H1 (cell line): Measurements from ENCODE around the gene CIAO2A. TPM values are rescaled to one million over a fixed set of nuclear protein-coding genes. Genes with fewer than 3 reads are reported as not detected.

Source experiments
- CTCF ChIA-PET: fragments of 300-600 bp; sonication (Branson Sonifier 250); formaldehyde crosslinking; loops from one replicate; lab custom pipeline; 2021; ENCODE audit not compliant: partially characterized antibody; lab: Charles Lee
- POLR2A ChIA-PET: fragments of 300-600 bp; sonication (Branson Sonifier 250); formaldehyde crosslinking; loops from one replicate; lab custom pipeline; 2021; ENCODE audit warnings: inconsistent platforms; ENCODE audit not compliant: partially characterized antibody; lab: Charles Lee
- DNase-seq, 2 experiments: peaks; one replicate each; pipeline versions ENCODE4 v3.0.0 to v3.0.0-alpha.2; 2010 to 2022; ENCODE audit warnings: low spot score in 2 of 2, low read depth in 1 of 2, mixed read lengths in 1 of 2
- FAIRE-seq: peaks from 2 replicates; lab custom pipeline; 2011; peaks lifted over from hg19 to GRCh38; lab: Jason Lieb, UNC
- H2AFZ ChIP-seq: 2 replicates; pipeline ENCODE4 v1.8.1; 2012; ENCODE audit warnings: low read length, inconsistent platforms
- H2AK5ac ChIP-seq: 2 replicates; pipeline ENCODE4 v1.6.1; 2013; ENCODE audit warnings: low read depth, low read length
- H2BK120ac ChIP-seq: replicated peaks from 2 replicates; pipeline ENCODE3; 2013; ENCODE audit warnings: low read depth, low read length, inconsistent platforms
- H2BK12ac ChIP-seq: 2 replicates; pipeline ENCODE4 v1.6.1; 2013; ENCODE audit warnings: low read depth, low read length
- H2BK15ac ChIP-seq: 2 replicates; pipeline ENCODE4 v1.6.1; 2013; ENCODE audit warnings: low read length
- H2BK20ac ChIP-seq: 2 replicates; pipeline ENCODE4 v1.6.1; 2013; ENCODE audit warnings: low read length
- H2BK5ac ChIP-seq: 2 replicates; pipeline ENCODE4 v1.6.1; 2013; ENCODE audit warnings: low read depth, low read length
- H3K14ac ChIP-seq: 2 replicates; pipeline ENCODE4 v1.6.1; 2013; ENCODE audit warnings: inconsistent platforms; ENCODE audit not compliant: insufficient read length
- H3K18ac ChIP-seq: 2 replicates; pipeline ENCODE4 v1.6.1; 2013; ENCODE audit warnings: low read length; ENCODE audit errors: extremely low read depth
- H3K23ac ChIP-seq: 2 replicates; pipeline ENCODE4 v1.6.1; 2013; ENCODE audit warnings: inconsistent platforms; ENCODE audit not compliant: insufficient read length
- H3K23me2 ChIP-seq: 2 replicates; pipeline ENCODE4 v1.6.1; 2013; ENCODE audit warnings: low read depth, low read length
- H3K27ac ChIP-seq: 2 replicates; pipeline ENCODE4 v1.6.1; 2011; ENCODE audit warnings: low read depth, low read length, inconsistent platforms
- H3K27me3 ChIP-seq, 4 experiments: replicated peaks in 1 of 4; 1 replicate in 1 of 4; 2 replicates in 3 of 4; pipeline versions ENCODE4 v1.6.1 to v1.8.1; 2011 to 2013; ENCODE audit warnings: low read length in 3 of 4, mild to moderate bottlenecking in 3 of 4, inconsistent platforms in 2 of 4, mixed read lengths in 2 of 4, moderate library complexity in 1 of 4; ENCODE audit not compliant: control insufficient read depth in 3 of 4, insufficient read depth in 3 of 4; ENCODE audit errors: extremely low read depth in 1 of 4
- H3K36me3 ChIP-seq, 4 experiments: 2 replicates each; pipeline versions ENCODE4 v1.6.1 to v1.8.1; 2011 to 2013; ENCODE audit warnings: mild to moderate bottlenecking in 4 of 4, low read length in 3 of 4, moderate library complexity in 2 of 4, control low read depth in 1 of 4, inconsistent platforms in 1 of 4; ENCODE audit not compliant: insufficient read depth in 4 of 4, control insufficient read depth in 2 of 4
- H3K4ac ChIP-seq: replicated peaks from 2 replicates; pipeline ENCODE3; 2013; ENCODE audit warnings: low read length, low read depth, mixed read lengths, inconsistent platforms; ENCODE audit not compliant: insufficient read length
- H3K4me1 ChIP-seq, 4 experiments: replicated peaks in 1 of 4; 1 replicate in 1 of 4; 2 replicates in 3 of 4; pipeline versions ENCODE4 v1.6.1 to v1.8.1; 2011 to 2013; ENCODE audit warnings: low read length in 3 of 4, inconsistent platforms in 2 of 4, mixed read lengths in 1 of 4; ENCODE audit not compliant: insufficient read depth in 4 of 4, control insufficient read depth in 3 of 4
- H3K4me2 ChIP-seq, 2 experiments: 2 replicates each; pipeline versions ENCODE4 v1.6.1 to v1.8.1; 2011 to 2013; ENCODE audit warnings: low read depth in 2 of 2, low read length in 2 of 2, control low read depth in 1 of 2, inconsistent platforms in 1 of 2, mild to moderate bottlenecking in 1 of 2; ENCODE audit not compliant: insufficient read depth in 1 of 2
- H3K4me3 ChIP-seq, 4 experiments: fragments of 200-600, 300-600 bp in 1 of 4; sonication (generic), shearing (Covaris generic), sonication (Bioruptor Twin) in 1 of 4; 2 replicates each; pipeline versions ENCODE4 v1.5.1 to v1.8.1; 2011 to 2016; ENCODE audit warnings: low read length in 4 of 4, low read depth in 3 of 4, control low read depth in 2 of 4, inconsistent platforms in 2 of 4, mild to moderate bottlenecking in 2 of 4, mixed read lengths in 1 of 4, moderate library complexity in 1 of 4; ENCODE audit not compliant: insufficient read depth in 2 of 4; ENCODE audit errors: extremely low read depth in 1 of 4
- H3K56ac ChIP-seq: replicated peaks from 2 replicates; pipeline ENCODE3; 2013; ENCODE audit warnings: low read depth, mild to moderate bottlenecking, mixed read lengths, low read length, inconsistent platforms; ENCODE audit not compliant: insufficient read length
- H3K79me1 ChIP-seq: 2 replicates; pipeline ENCODE4 v1.6.1; 2013; ENCODE audit warnings: low read depth, low read length, control low read depth
- H3K79me2 ChIP-seq, 2 experiments: 2 replicates each; pipeline versions ENCODE4 v1.6.1 to v1.8.1; 2012 to 2013; ENCODE audit warnings: low read length in 2 of 2, mild to moderate bottlenecking in 2 of 2, inconsistent platforms in 1 of 2; ENCODE audit not compliant: insufficient read depth in 2 of 2, control insufficient read depth in 1 of 2
- H3K9ac ChIP-seq, 4 experiments: replicated peaks in 1 of 4; 1 replicate in 1 of 4; 2 replicates in 3 of 4; pipeline versions ENCODE4 v1.6.1 to v1.8.1; 2011 to 2013; ENCODE audit warnings: low read depth in 3 of 4, low read length in 3 of 4, control low read depth in 2 of 4, mild to moderate bottlenecking in 2 of 4, moderate library complexity in 2 of 4, inconsistent platforms in 1 of 4; ENCODE audit errors: extremely low read depth in 1 of 4
- H3K9me3 ChIP-seq, 2 experiments: 2 replicates each; pipeline versions ENCODE4 v1.6.1 to v1.8.1; 2012 to 2013; ENCODE audit warnings: mild to moderate bottlenecking in 2 of 2, moderate library complexity in 2 of 2, control low read depth in 1 of 2, inconsistent platforms in 1 of 2, low read depth in 1 of 2, low read length in 1 of 2, mixed read lengths in 1 of 2; ENCODE audit not compliant: insufficient read depth in 2 of 2
- H4K20me1 ChIP-seq, 2 experiments: replicated peaks in 1 of 2; 2 replicates each; pipeline versions ENCODE3 to v1.8.1; 2011 to 2013; ENCODE audit warnings: inconsistent platforms in 2 of 2, low read length in 2 of 2, mild to moderate bottlenecking in 1 of 2; ENCODE audit not compliant: insufficient read depth in 2 of 2, control insufficient read depth in 1 of 2
- H4K5ac ChIP-seq: 2 replicates; pipeline ENCODE4 v1.6.1; 2013; ENCODE audit warnings: low read length, low read depth, mixed read lengths, inconsistent platforms; ENCODE audit not compliant: insufficient read length
- H4K8ac ChIP-seq: 2 replicates; pipeline ENCODE4 v1.8.0; 2013; ENCODE audit warnings: mild to moderate bottlenecking, moderate library complexity, low read length, inconsistent platforms; ENCODE audit not compliant: insufficient read depth; ENCODE audit errors: extremely low read depth
- H4K91ac ChIP-seq: replicated peaks from 2 replicates; pipeline ENCODE3; 2013; ENCODE audit warnings: low read length, mixed read lengths, inconsistent platforms; ENCODE audit not compliant: insufficient read length
- CEBPB ChIP-seq: IDR thresholded peaks from 2 replicates; pipeline ENCODE4 v1.6.1; 2012; ENCODE audit warnings: low read depth, low read length
- CTCF ChIP-seq, 3 experiments: IDR thresholded peaks; 1 replicate in 2 of 3; 2 replicates in 1 of 3; pipeline versions ENCODE4 v1.5.1 to v1.6.1; 2011; ENCODE audit warnings: low read length in 3 of 3, mild to moderate bottlenecking in 3 of 3, inconsistent platforms in 2 of 3, low read depth in 1 of 3, moderate library complexity in 1 of 3; ENCODE audit not compliant: insufficient read depth in 1 of 3; ENCODE audit errors: control extremely low read depth in 1 of 3
- WGBS, 2 experiments: shearing (Covaris generic) in 1 of 2; methylation state at CpG; one replicate each; pipeline versions ENCODE4 v1.1.6 to v1.1.7; 2013 to 2015; ENCODE audit warnings: low lambda C conversion rate in 2 of 2, mixed read lengths in 2 of 2, inconsistent platforms in 1 of 2, low coverage in 1 of 2, missing lambda C conversion rate in 1 of 2; ENCODE audit not compliant: insufficient replicate concordance in 2 of 2, insufficient coverage in 1 of 2, insufficient read length in 1 of 2; ENCODE audit errors: extremely low coverage in 1 of 2, missing lambda C conversion rate in 1 of 2; 5-methylcytosine and 5-hydroxymethylcytosine counted together
- polyA plus RNA-seq, 7 experiments: library from polyadenylated mRNA; depleted of rRNA in 3 of 7; stranded (reverse) in 5 of 7; unstranded in 2 of 7; fragments of >200 nt in 5 of 7; fragments of 200-250 nt in 2 of 7; gene quantifications; 1 replicate in 5 of 7; 2 replicates in 1 of 7; 4 replicates in 1 of 7; pipeline versions ENCODE4 v1.2.1 to v1.2.3, GENCODE V29; 2011 to 2013; ENCODE audit warnings: missing spikeins in 2 of 7, mixed read lengths in 2 of 7
- total RNA-seq: library from RNA; stranded (reverse); fragmentation: NEBNext Ultra II Directional; extraction: Animal tissue kit (Norgen Biotek cat#: 25700); gene quantifications from 2 replicates; pipeline ENCODE4 v1.2.1, GENCODE V29; 2021

Gene CIAO2A
- total and polyA plus RNA-seq, 2 of the 8 experiments (the other 6 are each of a cell fraction or from before 2014, with no cell fraction given), result 76.4 to 86.5 TPM

GRCh38 chr15:64096668-64097384, 3.2 kb upstream of the CIAO2A start:
- Histone ChIP-seq H3K79me1 (peaks cover 2% of the 10 kb centered on the region; the same call in 1 of the 2 replicates), H2BK120ac (no peak overlapping the region), H3K9me3 (no peaks in the 10 kb centered on the region), H3K27me3 (no peaks in the 10 kb centered on the region), H3K79me2 (peaks cover 0 to 57% of the 10 kb centered on the region in 2 experiments; a peak in 2 of 4 replicates), H3K23me2 (peaks cover 12% of the 10 kb centered on the region), H2BK12ac (no peak overlapping the region), H3K9ac (peak overlapping the region in 3 of 4 experiments; percentile 4 to 49 (median 20); a peak in 3 of 7 replicates), H3K23ac (no peak overlapping the region), H3K4ac (no peak overlapping the region), H2AK5ac (no peak overlapping the region), H3K36me3 (no peaks in the 10 kb centered on the region), H2BK20ac (no peak overlapping the region), H3K27ac (no peak overlapping the region), H2BK5ac (no peak overlapping the region), H3K4me2 (peak overlapping the region; percentile 92 to 95), H3K56ac (no peak overlapping the region), H4K91ac (no peak overlapping the region), H3K4me3 (peak overlapping the region; percentile 83 to 92 (median 86)), H4K20me1 (peaks cover 0 to 2% of the 10 kb centered on the region in 2 experiments), H3K4me1 (peaks cover 2 to 6% (median 4%) of the 10 kb centered on the region in 4 experiments), H2BK15ac (no peak overlapping the region), H4K5ac (no peak overlapping the region), H2AFZ (no peak overlapping the region), H3K14ac (no peak overlapping the region), H4K8ac (no peak overlapping the region), H3K18ac (no peak overlapping the region)
- DNase-seq (no peak), FAIRE-seq (no peak)
- 37% methylated on average over 16 of the region's 16 CpGs; no CpG with 5 or more reads in 1 of the 2 experiments for WGBS, 2 experiments
- TF ChIP-seq CEBPB (no peak), CTCF (IDR thresholded peaks at IDR 0.05; ENCODE audit: control extremely low read depth in 1 of 3, insufficient read depth in 1 of 3, low read depth in 1 of 3, low read length in 3 of 3) (peak in 1 of 3 experiments; percentile 13; a peak in 1 of 4 replicates)
- POLR2A ChIA-PET, result interaction anchor here (0.8 kb wide), 1 partner anchor 71 kb away, joined by 3 read pairs; no protein-coding TSS in a partner anchor
- CTCF ChIA-PET, result interaction anchor here (0.9 to 1.3 kb wide), 4 partner anchors 11 to 49 kb away, joined by 3 read pairs; no protein-coding TSS in a partner anchor
